GM18868 (cell line): ENCODE results near the gene SECISBP2L.
A peak's percentile ranks its signal among the peaks of the same experiment; 100 is the strongest.
"Not testable (repeated sequence)": the region's sequence is repeated elsewhere in the genome, so short reads cannot be mapped to it uniquely, and the experiment has no call there.

Source experiments
- ATAC-seq: cut with Tn5 transposase; IDR thresholded peaks from one replicate; pipeline ENCODE4 v1.9.1; 2021; ENCODE audit warnings: mild to moderate bottlenecking, moderate library complexity; ENCODE audit not compliant: unreplicated experiment

SECISBP2L gene

GRCh38 chr15:49046220-49047102, at the start of gene SECISBP2L:
Gene SECISBP2L, minus strand, starts transcription at chr15:49046446. Its CDS starts 147 bp downstream, at chr15:49046299.
- peak; percentile 93 for ATAC-seq

DNA sequence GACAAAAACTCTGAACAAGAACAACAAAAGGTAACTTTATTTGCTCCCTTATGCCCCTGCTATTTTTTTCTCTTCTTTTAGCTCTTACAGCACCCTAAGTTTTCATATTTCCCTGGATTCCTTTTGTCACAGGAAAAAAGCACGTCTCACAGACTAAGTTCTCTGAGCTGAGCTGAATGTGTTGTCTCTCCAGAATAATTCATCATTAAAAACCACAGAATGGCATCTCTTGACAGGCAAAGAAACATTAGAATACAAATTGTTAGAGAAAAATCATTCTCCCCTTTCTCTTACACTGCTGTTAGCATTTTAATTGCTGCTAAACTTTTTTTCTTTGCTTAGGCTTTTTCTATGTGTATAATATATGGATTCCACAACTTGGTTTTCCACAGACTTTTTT, 48.7 kb upstream of the SECISBP2L start:
- ATAC-seq, result no peak

DNA sequence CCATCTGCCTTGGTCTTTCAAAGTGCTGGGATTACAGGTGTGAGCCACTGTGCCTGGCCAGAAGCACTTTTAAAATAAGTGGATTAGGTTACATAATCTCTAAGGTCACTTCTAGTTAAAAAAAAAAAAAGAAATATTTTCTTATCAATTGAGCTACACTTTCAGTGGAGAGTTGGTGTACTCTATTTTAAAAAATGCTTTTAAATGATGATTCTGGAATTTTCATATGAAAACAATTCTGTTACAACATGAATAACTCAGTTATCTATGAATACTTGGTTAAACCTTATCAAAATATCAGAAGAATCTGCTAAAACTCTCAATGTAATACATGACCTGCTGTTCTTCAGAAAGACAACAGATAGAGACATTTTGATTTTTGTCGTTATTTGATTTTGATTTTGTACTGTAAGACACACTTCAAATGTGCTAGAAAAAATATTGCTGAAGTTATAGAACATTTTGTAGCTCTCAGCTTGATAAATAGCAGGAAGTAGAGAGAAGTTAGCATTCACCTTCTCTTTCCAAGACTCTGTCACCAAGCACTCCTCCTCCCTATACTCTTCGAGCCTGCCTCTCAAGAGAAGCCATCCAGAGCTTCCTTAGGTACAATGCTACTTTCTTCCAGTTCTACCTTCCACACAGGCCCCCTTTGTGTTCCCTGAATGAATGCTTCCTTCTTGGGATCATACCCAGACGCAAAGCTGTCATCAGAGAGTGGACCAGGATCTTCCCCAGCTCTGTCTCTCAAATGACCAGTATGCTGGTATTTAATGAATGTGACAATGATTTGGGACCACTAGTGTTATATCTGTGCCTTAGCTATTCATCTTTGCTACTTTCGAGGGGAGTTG, 47.2 kb upstream of the SECISBP2L start:
- no peak for ATAC-seq

DNA sequence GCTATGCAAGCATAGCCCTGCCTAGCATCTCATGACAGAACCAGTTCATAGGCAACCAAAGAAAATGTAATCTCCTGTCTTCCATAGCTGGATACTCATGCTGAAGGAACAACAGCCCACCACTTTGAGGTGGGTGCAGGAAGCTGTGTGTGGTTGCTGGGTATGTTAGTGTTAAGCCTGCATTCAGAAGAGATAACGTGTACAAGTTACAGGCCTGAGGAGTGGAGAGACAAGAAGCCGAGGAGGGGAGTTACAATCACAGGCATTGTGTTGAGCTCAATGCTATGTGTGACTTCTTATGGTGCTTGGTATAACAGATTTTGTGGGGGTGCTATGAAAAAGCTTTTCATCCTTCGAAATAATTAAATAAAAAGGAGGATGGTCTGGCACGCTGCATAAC, 42.8 kb upstream of the SECISBP2L start:
- ATAC-seq, result no peak

GRCh38 chr15:49085696-49086459, 39.6 kb upstream of the SECISBP2L start:
- no peak for ATAC-seq

- ATAC-seq, result no peak
These were observed 38.0 kb upstream of the SECISBP2L start for GRCh38 chr15:49084285-49084570.

DNA sequence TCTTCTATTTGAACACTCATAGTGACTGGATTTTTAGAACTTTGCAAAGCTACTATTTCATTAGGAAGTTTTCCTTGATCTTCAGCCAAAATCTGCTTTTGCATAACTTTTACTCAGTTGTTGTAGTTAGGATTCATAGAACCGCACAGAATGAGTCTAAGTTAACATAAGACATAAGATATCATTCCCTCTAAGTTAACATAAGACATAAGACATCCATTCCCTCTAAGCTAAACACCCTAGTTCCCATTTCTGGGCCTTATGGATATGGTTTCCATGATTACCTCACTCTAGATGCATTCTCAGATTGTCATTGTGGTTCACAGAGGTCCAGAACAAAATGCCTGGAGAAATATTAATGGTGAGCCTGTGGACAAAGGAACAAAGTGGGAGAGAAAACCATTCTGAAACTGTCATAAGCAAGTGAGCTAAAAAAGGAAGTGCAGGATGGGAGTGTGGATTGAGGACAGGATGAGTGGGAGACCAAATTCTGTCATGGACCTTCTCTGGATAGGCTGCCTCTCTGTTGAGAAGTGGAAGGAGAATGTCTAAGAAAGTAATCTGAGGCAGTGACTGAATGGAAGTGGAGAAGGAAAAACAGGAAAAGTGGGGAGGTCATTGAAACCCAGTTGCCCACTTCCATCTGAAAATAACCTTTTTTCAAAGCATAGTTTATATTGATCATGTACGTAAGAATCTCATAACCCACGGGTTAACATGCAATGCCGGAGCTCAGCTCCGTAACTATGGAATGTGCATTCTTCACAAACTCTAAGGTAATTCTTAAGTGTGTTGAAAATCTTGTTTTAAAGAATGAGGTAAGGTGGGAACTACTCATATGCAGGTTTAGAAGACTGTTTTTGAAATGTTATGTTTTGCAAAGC, 37.4 kb upstream of the SECISBP2L start:
- no peak for ATAC-seq

- no peak for ATAC-seq
These were observed 36.7 kb upstream of the SECISBP2L start for GRCh38 chr15:49082960-49083359.

- no peak for ATAC-seq
These were observed 33.2 kb upstream of the SECISBP2L start for GRCh38 chr15:49079340-49080039.

DNA sequence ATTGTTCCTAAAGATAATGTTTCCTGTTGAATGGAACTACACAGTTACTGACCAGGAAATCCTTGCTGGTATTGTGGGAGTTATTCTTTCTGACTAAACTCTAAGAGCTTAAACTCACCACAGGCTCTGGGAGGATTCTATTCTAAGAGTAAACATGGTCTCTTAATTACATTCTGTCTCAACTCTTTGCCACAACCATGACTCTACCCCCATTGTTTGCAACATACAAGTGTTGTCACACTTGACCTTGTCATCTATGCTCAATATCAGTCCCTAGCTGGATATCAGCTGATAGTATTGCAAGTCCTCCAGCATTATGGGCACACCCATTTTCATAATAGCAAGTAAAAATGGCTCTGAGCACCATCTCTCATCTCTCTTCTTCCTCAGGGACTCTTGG, 29.6 kb upstream of the SECISBP2L start:
- no peak for ATAC-seq

DNA sequence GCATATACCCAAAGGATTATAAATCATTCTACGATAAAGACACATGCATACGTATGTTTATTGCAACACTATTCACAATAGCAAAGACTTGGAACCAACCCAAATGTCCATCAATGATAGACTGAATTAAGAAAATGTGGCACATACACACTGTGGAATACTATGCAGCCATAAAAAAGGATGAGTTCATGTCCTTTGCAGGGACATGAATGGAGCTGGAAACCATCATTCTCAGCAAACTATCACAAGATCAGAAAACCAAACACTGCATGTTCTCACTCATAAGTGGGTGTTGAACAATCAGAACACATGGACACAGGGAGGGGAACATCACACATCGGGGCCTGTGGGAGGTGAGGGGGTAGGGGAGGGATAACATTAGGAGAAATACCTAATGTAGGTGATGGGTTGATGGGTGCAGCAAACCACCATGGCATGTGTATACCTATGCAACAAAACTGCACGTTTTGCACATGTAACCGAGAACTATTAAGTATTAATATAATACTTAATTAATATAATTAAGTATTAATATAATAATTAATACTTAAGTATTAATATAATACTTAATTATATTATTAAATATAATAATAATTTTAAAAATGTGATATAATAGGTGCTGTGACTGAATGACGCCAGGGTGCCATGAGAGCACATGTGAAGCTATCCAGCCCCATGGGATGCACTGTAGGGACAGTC, 28.5 kb upstream of the SECISBP2L start:
- ATAC-seq, result not testable (repeated sequence)

DNA sequence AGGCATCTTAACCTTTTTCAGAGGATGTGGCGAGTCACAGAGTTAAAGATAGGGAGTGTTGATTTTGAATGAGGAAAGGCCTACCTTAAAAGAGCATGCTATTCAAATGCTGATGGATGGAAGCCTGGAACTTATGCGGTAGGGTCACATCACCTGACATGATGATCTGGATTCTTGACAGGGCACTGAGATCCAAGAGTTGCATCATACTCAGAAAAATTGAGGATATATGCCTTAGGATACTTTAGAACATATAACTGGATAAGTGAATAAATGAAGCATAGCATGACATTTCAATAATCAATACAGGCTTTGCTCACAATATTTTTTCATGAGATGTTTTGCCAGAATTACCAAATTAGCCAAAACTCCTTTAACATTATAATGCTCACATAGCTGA, 20.1 kb upstream of the SECISBP2L start:
- ATAC-seq, result no peak

DNA sequence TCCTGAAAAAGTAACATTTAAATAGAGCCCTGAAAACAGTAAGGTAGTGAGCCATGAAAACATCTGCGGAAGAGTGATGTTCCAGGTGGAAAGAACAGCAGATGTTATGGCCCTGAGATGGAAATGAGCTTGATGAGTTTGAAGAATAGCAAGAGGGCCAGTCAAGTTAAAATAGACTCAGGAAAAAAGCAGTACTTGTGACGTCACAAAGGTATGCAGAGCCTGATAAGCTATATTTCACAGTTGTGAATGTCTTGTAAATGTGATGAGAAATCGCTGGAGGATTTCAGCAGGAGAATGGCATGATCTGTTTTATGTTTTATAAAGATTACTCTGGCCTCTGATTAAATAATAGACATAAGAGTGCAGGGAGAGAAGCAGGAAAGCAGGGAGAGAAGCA, 18.6 kb upstream of the SECISBP2L start:
- no peak for ATAC-seq

DNA sequence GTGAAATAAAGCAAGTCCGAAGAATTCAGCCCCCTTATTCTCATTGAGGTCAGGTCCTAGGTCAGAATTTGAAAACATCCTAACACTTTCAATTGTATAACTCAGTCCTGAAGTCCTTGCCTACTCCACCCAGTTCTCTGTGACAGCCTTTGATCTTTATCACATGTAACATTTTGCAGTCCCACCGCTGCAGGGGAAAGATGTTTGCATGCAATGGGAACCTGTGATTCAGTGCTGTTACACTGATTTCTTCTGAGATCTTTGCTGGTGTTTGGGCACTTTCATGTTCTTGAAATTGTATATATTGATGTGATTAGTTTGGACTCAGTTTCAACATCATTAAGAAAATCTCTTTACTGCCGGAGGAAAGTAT, 18.0 kb upstream of the SECISBP2L start:
- ATAC-seq, result no peak

DNA sequence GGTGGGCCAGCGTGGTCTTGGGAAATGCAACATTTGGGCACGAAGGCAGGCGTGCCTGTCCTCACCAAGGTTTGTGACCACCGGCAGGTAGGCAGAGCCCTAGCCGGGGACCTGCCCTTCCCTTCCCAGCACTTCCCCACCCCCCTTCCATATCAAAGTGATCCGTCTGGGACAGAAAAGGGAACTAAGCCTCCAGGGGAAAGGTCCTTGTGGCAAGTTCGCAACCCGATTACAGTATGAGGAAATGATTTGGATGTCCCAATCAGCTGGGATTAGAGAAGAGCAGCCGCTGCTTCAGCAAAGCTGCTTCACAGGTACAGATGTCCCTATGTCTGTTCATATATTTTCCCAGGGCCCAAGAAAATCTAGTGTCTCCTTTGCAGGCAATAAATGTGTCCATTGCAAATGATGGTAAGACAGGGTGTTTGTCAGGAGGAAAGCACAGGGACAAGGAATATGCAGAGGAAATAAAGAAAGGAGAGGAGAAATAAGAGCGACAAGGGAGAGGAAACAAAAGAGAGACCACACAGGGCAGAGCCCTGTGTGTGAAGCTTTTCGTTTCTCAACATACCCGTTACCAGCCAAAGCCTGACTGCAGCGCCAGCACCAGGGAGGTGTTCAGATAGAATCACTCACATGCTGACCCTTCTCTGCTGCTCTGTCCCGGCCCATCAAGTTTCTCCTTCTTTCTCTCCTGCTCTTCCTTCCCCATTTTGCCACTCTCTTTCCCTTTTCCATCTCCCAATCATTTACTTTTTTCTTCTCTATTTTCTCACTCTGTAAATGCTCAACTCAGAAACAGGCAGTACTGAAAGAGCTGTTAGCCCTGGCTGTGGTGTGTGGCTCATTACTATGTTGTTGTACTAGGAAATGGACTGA, 17.4 kb upstream of the SECISBP2L start:
- ATAC-seq, result no peak

- ATAC-seq, result no peak
These were observed 16.7 kb upstream of the SECISBP2L start for GRCh38 chr15:49062900-49063299.

DNA sequence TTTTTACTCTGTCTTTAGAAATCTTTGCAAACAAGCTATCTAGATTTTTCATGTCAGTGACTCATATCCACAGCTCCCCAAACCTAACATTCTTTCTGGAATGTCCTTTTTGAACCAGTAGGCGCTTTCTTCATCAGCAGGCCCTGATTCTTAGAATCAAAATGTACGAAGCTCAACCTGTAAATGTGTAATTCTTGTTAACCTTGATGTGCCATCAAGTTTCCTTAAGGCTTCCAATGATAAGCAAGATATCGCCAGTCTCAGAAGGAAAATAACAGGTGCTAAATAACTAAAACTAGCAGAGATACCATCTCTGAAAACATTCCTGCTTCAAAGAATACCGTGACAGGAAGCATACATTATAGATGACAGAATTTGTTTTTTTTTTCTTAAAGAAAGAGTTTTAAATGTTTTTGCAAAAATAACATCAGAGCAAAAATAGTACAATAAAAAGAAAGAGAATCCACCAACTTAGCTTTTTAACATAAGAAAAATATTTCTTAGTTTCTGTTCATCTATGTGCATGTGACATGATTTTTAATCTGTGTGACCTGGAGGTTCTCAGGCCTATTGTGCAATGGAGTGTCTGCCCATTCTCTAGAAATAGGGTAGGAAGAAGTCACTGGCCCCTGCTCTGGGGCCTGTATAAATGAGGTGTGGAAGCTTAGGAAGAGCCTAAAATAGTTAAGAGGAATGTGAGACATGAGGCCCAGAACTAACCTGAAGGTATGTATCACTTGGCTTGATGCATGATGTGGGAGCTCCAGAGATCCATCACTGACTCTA, 14.7 kb upstream of the SECISBP2L start:
- no peak for ATAC-seq
